Measurements from ENCODE around the gene RPE.

The RPE gene

GRCh38 chr2:210000464-210001324, 1.7 kb upstream of the RPE start:
- DNase-seq (ENCODE audit: low spot score): no peak

GRCh38 chr2:210003359-210003758, 921 bp downstream of the RPE start:
- DNase-seq (ENCODE audit: low spot score): no peak

GRCh38 chr2:210004881-210005280, 2.4 kb downstream of the RPE start:
- DNase-seq (ENCODE audit: low spot score): no peak

GRCh38 chr2:210007895-210008294, 5.5 kb downstream of the RPE start:
- DNase-seq (ENCODE audit: low spot score): no peak

GRCh38 chr2:210009126-210009525, 6.7 kb downstream of the RPE start:
- no peak for DNase-seq (ENCODE audit: low spot score)

- no peak for DNase-seq (ENCODE audit: low spot score)
These were observed 7.5 kb downstream of the RPE start for GRCh38 chr2:210009896-210010295.

GRCh38 chr2:210020138-210020537, 17.7 kb downstream of the RPE start:
- DNase-seq (ENCODE audit: low spot score): no peak

- DNase-seq (ENCODE audit: low spot score): no peak
These were observed 20.4 kb downstream of the RPE start for GRCh38 chr2:210022824-210023223.

- DNase-seq (ENCODE audit: low spot score): no peak
These were observed 25.2 kb downstream of the RPE start for GRCh38 chr2:210027608-210028007.

- DNase-seq (ENCODE audit: low spot score): no peak
These were observed 25.7 kb downstream of the RPE start for GRCh38 chr2:210028178-210028577.

GRCh38 chr2:210034087-210034683, 31.7 kb downstream of the RPE start:
- DNase-seq (ENCODE audit: low spot score): no peak

- DNase-seq (ENCODE audit: low spot score): no peak
These were observed 33.2 kb downstream of the RPE start for GRCh38 chr2:210035679-210036078.

- no peak for DNase-seq (ENCODE audit: low spot score)
These were observed 35.6 kb downstream of the RPE start for GRCh38 chr2:210038078-210038477.

- DNase-seq (ENCODE audit: low spot score): no peak
These were observed 44.5 kb downstream of the RPE start for GRCh38 chr2:210046851-210047500.

- no peak for DNase-seq (ENCODE audit: low spot score)
These were observed 47.4 kb downstream of the RPE start for GRCh38 chr2:210049831-210050230.

GRCh38 chr2:210050885-210051284, 48.4 kb downstream of the RPE start:
- DNase-seq (ENCODE audit: low spot score): no peak

GRCh38 chr2:210054696-210055095, 52.3 kb downstream of the RPE start:
- DNase-seq (ENCODE audit: low spot score): no peak

GRCh38 chr2:210055825-210056224, 53.4 kb downstream of the RPE start:
- DNase-seq (ENCODE audit: low spot score): no peak

- DNase-seq (ENCODE audit: low spot score): no peak
These were observed 60.9 kb downstream of the RPE start for GRCh38 chr2:210063306-210063705.
